ENCODE data around the gene ERG28. TPM values are rescaled to one million over a fixed set of nuclear protein-coding genes. Genes with fewer than 3 reads are reported as not detected.
"Not testable (repeated sequence)": the region's sequence is repeated elsewhere in the genome, so short reads cannot be mapped to it uniquely, and the experiment has no call there.

The ERG28 gene
- total and polyA plus RNA-seq, 2 experiments from 2014 or later = 12.7 to 60.7 TPM

- Histone ChIP-seq H3K27ac (no peak overlapping the region), H3K27me3 (no peaks in the 10 kb centered on the region), H3K9me3 (ENCODE audit: low read depth) (no peaks in the 10 kb centered on the region), H3K36me3 (no peaks in the 10 kb centered on the region), H3K4me3 (no peak overlapping the region), H3K4me1 (ENCODE audit: low read depth) (no peaks in the 10 kb centered on the region)
- no peak for DNase-seq (ENCODE audit: low read depth in 1 of 2, low spot score in 1 of 2)
- TF ChIP-seq CTCF (IDR thresholded peaks at IDR 0.05; ENCODE audit: low read depth, low read length) = no peak
Measured at GRCh38 chr14:75607044-75607443, 53.6 kb downstream of the ERG28 start.

- H3K4me3 ChIP-seq = no peak overlapping the region
- no peak for TF ChIP-seq CTCF (IDR thresholded peaks at IDR 0.05; ENCODE audit: low read depth, low read length)
- no peaks in the 10 kb centered on the region for H3K9me3 ChIP-seq (ENCODE audit: low read depth)
- H3K27me3 ChIP-seq = no peaks in the 10 kb centered on the region
- no peak overlapping the region for H3K27ac ChIP-seq
- no peak for DNase-seq (ENCODE audit: low read depth in 1 of 2, low spot score in 1 of 2)
- no peaks in the 10 kb centered on the region for H3K4me1 ChIP-seq (ENCODE audit: low read depth)
- no peaks in the 10 kb centered on the region for H3K36me3 ChIP-seq
Measured at GRCh38 chr14:75605916-75606315, 54.8 kb downstream of the ERG28 start.

DNA sequence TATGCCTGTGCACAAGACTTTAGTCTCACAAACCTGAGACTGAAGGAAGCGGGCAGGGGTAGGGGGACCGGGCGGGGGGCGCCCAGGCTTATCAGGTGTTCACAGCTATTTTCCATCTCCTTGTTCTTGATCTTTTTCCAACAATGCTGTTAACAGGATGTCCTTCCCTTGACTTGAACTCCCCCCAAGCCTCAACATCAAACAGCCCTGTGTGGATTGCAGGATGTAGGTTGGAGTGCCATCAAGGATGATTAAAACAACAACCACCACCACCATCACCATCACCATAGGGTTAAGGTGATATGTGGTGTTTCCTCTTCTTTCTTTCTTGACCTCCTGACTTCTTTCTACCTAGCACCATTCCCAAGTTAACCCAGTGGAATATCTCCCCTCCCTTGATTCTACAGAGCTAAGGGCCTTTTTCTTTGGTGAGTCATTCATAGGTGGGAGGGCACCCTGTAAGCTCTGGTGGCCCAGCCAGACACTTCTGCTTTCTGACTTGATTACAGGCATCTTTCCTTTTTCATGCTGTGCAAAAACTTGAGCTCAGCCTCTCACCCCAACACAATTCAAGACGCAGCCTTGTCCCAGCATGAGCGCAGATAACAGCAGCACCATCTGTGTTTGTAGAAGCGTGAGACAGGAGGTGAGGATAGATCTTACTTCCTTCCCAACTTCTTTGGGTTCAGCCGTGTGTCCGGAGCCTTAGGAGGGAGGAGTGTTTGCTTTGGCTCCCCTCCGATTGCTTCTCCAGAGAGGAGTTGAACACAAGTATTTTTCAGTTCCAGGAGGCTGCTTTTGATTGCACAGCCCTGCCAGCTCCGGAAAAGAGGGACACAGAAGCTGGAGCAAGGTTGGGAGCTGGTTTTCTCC, 55.5 kb downstream of the ERG28 start:
- DNase-seq (ENCODE audit: low read depth in 1 of 2, low spot score in 1 of 2) = peak in 1 of 2 donors; percentile 82
- no peak overlapping the region for H3K27ac ChIP-seq
- no peak overlapping the region for H3K4me3 ChIP-seq
- no peak for TF ChIP-seq CTCF (IDR thresholded peaks at IDR 0.05; ENCODE audit: low read depth, low read length)
- no peaks in the 10 kb centered on the region for H3K36me3 ChIP-seq
- H3K9me3 ChIP-seq (ENCODE audit: low read depth) = no peaks in the 10 kb centered on the region
- no peaks in the 10 kb centered on the region for H3K4me1 ChIP-seq (ENCODE audit: low read depth)
- H3K27me3 ChIP-seq = no peaks in the 10 kb centered on the region

- Histone ChIP-seq H3K9me3 (ENCODE audit: low read depth) (no peaks in the 10 kb centered on the region), H3K4me1 (ENCODE audit: low read depth) (no peaks in the 10 kb centered on the region), H3K4me3 (no peak overlapping the region), H3K27ac (no peak overlapping the region), H3K36me3 (no peaks in the 10 kb centered on the region), H3K27me3 (no peaks in the 10 kb centered on the region)
- no peak for DNase-seq (ENCODE audit: low read depth in 1 of 2, low spot score in 1 of 2)
- no peak for TF ChIP-seq CTCF (IDR thresholded peaks at IDR 0.05; ENCODE audit: low read depth, low read length)
Measured at GRCh38 chr14:75602503-75602902, 58.2 kb downstream of the ERG28 start.

DNA sequence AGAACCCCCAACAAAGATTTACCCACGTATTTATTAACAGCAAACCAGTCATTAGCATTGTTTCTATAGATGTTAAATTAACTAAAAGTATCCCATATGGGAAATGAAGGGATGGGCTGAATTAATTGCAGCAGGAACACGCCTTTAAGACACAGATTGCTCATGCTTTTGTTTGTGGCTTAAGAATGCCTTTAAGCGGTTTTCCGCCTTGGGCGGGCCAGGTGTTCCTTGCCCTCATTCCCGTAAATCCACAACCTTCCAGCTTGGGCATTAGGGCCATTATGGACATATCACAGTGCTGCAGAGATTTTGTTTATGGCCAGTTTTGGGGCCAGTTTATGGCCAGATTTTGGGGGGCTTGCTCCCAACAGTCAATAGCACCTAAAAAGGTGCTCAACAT, 59.6 kb downstream of the ERG28 start:
- not testable (repeated sequence) for H3K36me3 ChIP-seq; H3K9me3 ChIP-seq (ENCODE audit: low read depth); H3K4me3 ChIP-seq; DNase-seq (ENCODE audit: low read depth in 1 of 2, low spot score in 1 of 2); H3K27ac ChIP-seq; H3K27me3 ChIP-seq; H3K4me1 ChIP-seq (ENCODE audit: low read depth)

GRCh38 chr14:75600100-75600499, 60.6 kb downstream of the ERG28 start:
- H3K27me3 ChIP-seq; H3K4me3 ChIP-seq; H3K27ac ChIP-seq; DNase-seq (ENCODE audit: low read depth in 1 of 2, low spot score in 1 of 2); H3K9me3 ChIP-seq (ENCODE audit: low read depth); H3K4me1 ChIP-seq (ENCODE audit: low read depth); H3K36me3 ChIP-seq: not testable (repeated sequence)

Other genes starting within 250 kb of the ERG28 start
- gene JDP2, start 232.9 kb downstream of the ERG28 start, total RNA-seq = 15.2 and 22.0 TPM in 2 replicates
- gene JDP2, start 232.9 kb downstream of the ERG28 start, polyA plus RNA-seq = 9.7 and 12.5 TPM in 2 replicates
- gene BATF, start 138.4 kb downstream of the ERG28 start, total RNA-seq = not detected in 2 replicates
- gene BATF, start 138.4 kb downstream of the ERG28 start, polyA plus RNA-seq = not detected in 2 replicates
- gene FLVCR2, start 82.3 kb downstream of the ERG28 start, total RNA-seq = 1.8 and 3.6 TPM in 2 replicates
- 1.9 and 4.0 TPM in 2 replicates for gene FLVCR2, start 82.3 kb downstream of the ERG28 start, polyA plus RNA-seq
- 23.5 and 28.4 TPM in 2 replicates for gene TTLL5, start 370 bp upstream of the ERG28 start, total RNA-seq
- gene TTLL5, start 370 bp upstream of the ERG28 start, polyA plus RNA-seq = 22.5 and 24.1 TPM in 2 replicates